ENCODE data around the gene OLFML1. TPM values are rescaled to one million over a fixed set of nuclear protein-coding genes. Genes with fewer than 3 reads are reported as not detected.

Gene OLFML1
- total and polyA plus RNA-seq, 2 donors (not counting 3 experiments of a cell fraction or from before 2014, with no cell fraction given): not detected

DNA sequence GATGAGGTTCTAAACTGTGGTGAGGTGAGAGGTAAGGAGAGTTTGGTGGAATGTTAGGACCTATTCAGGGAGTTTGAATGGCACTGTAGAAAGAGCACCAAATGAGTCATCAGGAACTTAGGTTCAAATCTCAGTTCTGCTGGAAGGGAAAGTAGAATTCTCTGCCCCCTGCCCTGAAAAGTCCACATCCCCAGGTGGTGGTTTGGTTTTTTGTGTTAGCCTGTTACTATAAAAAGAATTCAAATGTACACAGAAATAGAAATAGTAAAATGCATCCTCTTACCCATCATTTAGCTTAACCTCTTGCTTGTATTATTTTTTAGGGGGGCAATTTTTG lies 48.7 kb downstream of the OLFML1 start:
- FAIRE-seq (no peak), DNase-seq (ENCODE audit: low read depth, low spot score) (no peak)
- H3K9me3 ChIP-seq (replicated peaks; ENCODE audit: control insufficient read depth, insufficient read depth, low read length): no peaks in the 10 kb centered on the region
- H3K36me3 ChIP-seq (ENCODE audit: control insufficient read depth in 2 of 2, extremely low read depth in 1 of 2, insufficient read depth in 2 of 2, low read length in 2 of 2): no peaks in the 10 kb centered on the region
- ChIA-PET POLR2A (no interaction called here), CTCF (interaction anchor here (1.5 kb wide), 1 partner anchor 123 kb away, joined by 4 read pairs; no protein-coding TSS in a partner anchor)
- no TSS peak for BruUV-seq (replicated peaks)
- no peak overlapping the region for H3K4me3 ChIP-seq (replicated peaks in 1 of 3; ENCODE audit: insufficient read depth in 1 of 3, low read depth in 1 of 3, low read length in 3 of 3)
- H2AFZ ChIP-seq (ENCODE audit: low read depth, low read length): no peak overlapping the region
- H3K9me1 ChIP-seq (replicated peaks; ENCODE audit: control insufficient read depth, extremely low read depth, insufficient read depth, low read length): no peaks in the 10 kb centered on the region
- intact Hi-C loops (cut with micrococcal nuclease): no loop called here
- no peaks in the 10 kb centered on the region for H4K20me1 ChIP-seq (replicated peaks; ENCODE audit: control insufficient read depth, extremely low read depth, insufficient read depth, low read length)
- no peaks in the 10 kb centered on the region for H3K79me2 ChIP-seq (ENCODE audit: control insufficient read depth, insufficient read depth, low read length)
- H3K4me2 ChIP-seq (ENCODE audit: insufficient read depth, low read length): no peak overlapping the region
- no peak overlapping the region for H3K9ac ChIP-seq (replicated peaks; ENCODE audit: extremely low read depth, insufficient read depth, low read length)
- TF ChIP-seq JUN (IDR thresholded peaks at IDR 0.05; ENCODE audit: borderline replicate concordance, insufficient read depth, insufficient read length, low read depth) (no peak), MYC (IDR thresholded peaks at IDR 0.05; ENCODE audit: low read depth, low read length) (no peak), EZH2 (IDR thresholded peaks at IDR 0.05; ENCODE audit: borderline replicate concordance, low read depth, low read length, severe bottlenecking) (no peak), POLR2AphosphoS5 (IDR thresholded peaks at IDR 0.05; ENCODE audit: insufficient read depth, low read depth, low read length) (no peak), GATA2 (IDR thresholded peaks at IDR 0.05; ENCODE audit: insufficient read depth, insufficient read length, low read depth, low read length) (no peak), FOS (IDR thresholded peaks at IDR 0.05; ENCODE audit: borderline replicate concordance, insufficient read depth, low read length) (no peak), POLR2A (IDR thresholded peaks at IDR 0.05; ENCODE audit: low read depth, low read length) (no peak)
- TF ChIP-seq, protein P1, sequence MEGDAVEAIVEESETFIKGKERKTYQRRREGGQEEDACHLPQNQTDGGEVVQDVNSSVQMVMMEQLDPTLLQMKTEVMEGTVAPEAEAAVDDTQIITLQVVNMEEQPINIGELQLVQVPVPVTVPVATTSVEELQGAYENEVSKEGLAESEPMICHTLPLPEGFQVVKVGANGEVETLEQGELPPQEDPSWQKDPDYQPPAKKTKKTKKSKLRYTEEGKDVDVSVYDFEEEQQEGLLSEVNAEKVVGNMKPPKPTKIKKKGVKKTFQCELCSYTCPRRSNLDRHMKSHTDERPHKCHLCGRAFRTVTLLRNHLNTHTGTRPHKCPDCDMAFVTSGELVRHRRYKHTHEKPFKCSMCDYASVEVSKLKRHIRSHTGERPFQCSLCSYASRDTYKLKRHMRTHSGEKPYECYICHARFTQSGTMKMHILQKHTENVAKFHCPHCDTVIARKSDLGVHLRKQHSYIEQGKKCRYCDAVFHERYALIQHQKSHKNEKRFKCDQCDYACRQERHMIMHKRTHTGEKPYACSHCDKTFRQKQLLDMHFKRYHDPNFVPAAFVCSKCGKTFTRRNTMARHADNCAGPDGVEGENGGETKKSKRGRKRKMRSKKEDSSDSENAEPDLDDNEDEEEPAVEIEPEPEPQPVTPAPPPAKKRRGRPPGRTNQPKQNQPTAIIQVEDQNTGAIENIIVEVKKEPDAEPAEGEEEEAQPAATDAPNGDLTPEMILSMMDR (IDR thresholded peaks at IDR 0.05; ENCODE audit: extremely low read depth in 1 of 2, insufficient read depth in 1 of 2, low read depth in 1 of 2, low read length in 2 of 2): no peak
- TF ChIP-seq, protein P2, sequence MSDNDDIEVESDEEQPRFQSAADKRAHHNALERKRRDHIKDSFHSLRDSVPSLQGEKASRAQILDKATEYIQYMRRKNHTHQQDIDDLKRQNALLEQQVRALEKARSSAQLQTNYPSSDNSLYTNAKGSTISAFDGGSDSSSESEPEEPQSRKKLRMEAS (IDR thresholded peaks at IDR 0.05; ENCODE audit: insufficient read depth, insufficient read length): no peak
- no peaks in the 10 kb centered on the region for H3K4me1 ChIP-seq (ENCODE audit: control insufficient read depth, extremely low read depth, insufficient read depth, low read length)
- no peaks in the 10 kb centered on the region for H3K27me3 ChIP-seq (ENCODE audit: control insufficient read depth in 2 of 2, insufficient read depth in 2 of 2, low read length in 2 of 2)
- no peak overlapping the region for H3K27ac ChIP-seq (ENCODE audit: insufficient read depth, low read depth, low read length)
- dilution Hi-C loops (cut with MboI; ENCODE audit: extremely low pct_ligation_motif_present, low sequenced_read_pairs): no loop called here
